ENCODE measurements around the gene FARP1. TPM values are rescaled to one million over a fixed set of nuclear protein-coding genes. Genes with fewer than 3 reads are reported as not detected.

Gene FARP1
- total RNA-seq, 2 experiments from 2014 or later = not detected

- Histone ChIP-seq H3K79me2 (ENCODE audit: insufficient read depth, low read depth, low read length) (no peaks in the 10 kb centered on the region), H3K27ac (ENCODE audit: low read depth, low read length, poor library complexity, severe bottlenecking) (no peak overlapping the region), H4K20me1 (ENCODE audit: insufficient read depth, low read length) (no peaks in the 10 kb centered on the region), H3K9me3 (ENCODE audit: low read length) (no peaks in the 10 kb centered on the region), H2AFZ (ENCODE audit: low read length) (no peak overlapping the region), H3K4me3 (ENCODE audit: low read depth, low read length, poor library complexity, severe bottlenecking) (no peak overlapping the region), H3K4me1 (ENCODE audit: insufficient read depth, low read length, poor library complexity, severe bottlenecking) (no peaks in the 10 kb centered on the region), H3K36me3 (ENCODE audit: insufficient read depth, low read length) (no peaks in the 10 kb centered on the region), H3K4me2 (ENCODE audit: low read length) (no peak overlapping the region), H3K9me2 (ENCODE audit: insufficient read depth, low read length) (no peaks in the 10 kb centered on the region)
- ChIA-PET POLR2A (no interaction called here), CTCF (ENCODE audit: unreplicated experiment) (no interaction called here)
- intact Hi-C loops (cut with micrococcal nuclease; ENCODE audit: unreplicated experiment) = no loop called here
- DNase-seq (ENCODE audit: low spot score) = no peak
- TF ChIP-seq EZH2phosphoT487 (IDR thresholded peaks at IDR 0.05; ENCODE audit: borderline replicate concordance, low read depth, low read length) (no peak), CTCF (conservative IDR thresholded peaks at IDR 0.05; ENCODE audit: low read length) (no peak)
- no TSS peak for BruUV-seq (replicated peaks)
These were observed 252.1 kb downstream of the FARP1 start for GRCh38 chr13:98394820-98395510.

- POLR2A ChIA-PET = no interaction called here
- Histone ChIP-seq H2AFZ (ENCODE audit: low read length) (no peak overlapping the region), H3K27ac (ENCODE audit: low read depth, low read length, poor library complexity, severe bottlenecking) (no peak overlapping the region), H3K36me3 (ENCODE audit: insufficient read depth, low read length) (no peaks in the 10 kb centered on the region), H3K4me1 (ENCODE audit: insufficient read depth, low read length, poor library complexity, severe bottlenecking) (no peaks in the 10 kb centered on the region), H3K4me2 (ENCODE audit: low read length) (no peak overlapping the region), H4K20me1 (ENCODE audit: insufficient read depth, low read length) (no peaks in the 10 kb centered on the region), H3K9me3 (ENCODE audit: low read length) (no peaks in the 10 kb centered on the region), H3K9me2 (ENCODE audit: insufficient read depth, low read length) (no peaks in the 10 kb centered on the region), H3K4me3 (ENCODE audit: low read depth, low read length, poor library complexity, severe bottlenecking) (no peak overlapping the region), H3K79me2 (ENCODE audit: insufficient read depth, low read depth, low read length) (no peaks in the 10 kb centered on the region)
- no TSS peak for BruUV-seq (replicated peaks)
- no peak for TF ChIP-seq CTCF (conservative IDR thresholded peaks at IDR 0.05; ENCODE audit: low read length)
- no peak for TF ChIP-seq EZH2phosphoT487 (IDR thresholded peaks at IDR 0.05; ENCODE audit: borderline replicate concordance, low read depth, low read length)
- intact Hi-C loops (cut with micrococcal nuclease; ENCODE audit: unreplicated experiment) = no loop called here
- no peak for DNase-seq (ENCODE audit: low spot score)
- CTCF ChIA-PET (ENCODE audit: unreplicated experiment) = no interaction called here
These were observed 253.3 kb downstream of the FARP1 start for GRCh38 chr13:98396071-98396710.

GRCh38 chr13:98397221-98397620 is 254.3 kb downstream of the FARP1 start:
- Histone ChIP-seq H3K79me2 (ENCODE audit: insufficient read depth, low read depth, low read length) (no peaks in the 10 kb centered on the region), H3K36me3 (ENCODE audit: insufficient read depth, low read length) (no peaks in the 10 kb centered on the region), H3K4me3 (ENCODE audit: low read depth, low read length, poor library complexity, severe bottlenecking) (no peak overlapping the region), H3K9me2 (ENCODE audit: insufficient read depth, low read length) (no peaks in the 10 kb centered on the region), H4K20me1 (ENCODE audit: insufficient read depth, low read length) (no peaks in the 10 kb centered on the region), H3K9me3 (ENCODE audit: low read length) (no peaks in the 10 kb centered on the region), H2AFZ (ENCODE audit: low read length) (no peak overlapping the region), H3K4me1 (ENCODE audit: insufficient read depth, low read length, poor library complexity, severe bottlenecking) (no peaks in the 10 kb centered on the region), H3K4me2 (ENCODE audit: low read length) (no peak overlapping the region), H3K27ac (ENCODE audit: low read depth, low read length, poor library complexity, severe bottlenecking) (no peak overlapping the region)
- ChIA-PET POLR2A (interaction anchor here (0.6 kb wide), 1 partner anchor 83 kb away, joined by 6 read pairs; no protein-coding TSS in a partner anchor), CTCF (ENCODE audit: unreplicated experiment) (no interaction called here)
- TF ChIP-seq CTCF (conservative IDR thresholded peaks at IDR 0.05; ENCODE audit: low read length) = no peak
- intact Hi-C loops (cut with micrococcal nuclease; ENCODE audit: unreplicated experiment) = no loop called here
- BruUV-seq (replicated peaks) = no TSS peak
- no peak for DNase-seq (ENCODE audit: low spot score)
